Stimulated activated CD4-positive, alpha-beta T cell treated with anti-CD3 and anti-CD28 coated beads, Interleukin-2, amount 100 ng/mL, for 4 hours (primary cell): ENCODE data around the gene ECT2.
"Not testable (repeated sequence)": the region's sequence is repeated elsewhere in the genome, so short reads cannot be mapped to it uniquely, and the experiment has no call there.

Source experiments
- DNase-seq: peaks from one replicate; pipeline ENCODE4 v3.0.0-alpha.2; 2020; ENCODE audit warnings: low read depth

The ECT2 gene

GRCh38 chr3:172814738-172815137, 64.2 kb downstream of the ECT2 start:
- no peak for DNase-seq

GRCh38 chr3:172815857-172816256, 65.3 kb downstream of the ECT2 start:
- DNase-seq: no peak

GRCh38 chr3:172816281-172816680, 65.8 kb downstream of the ECT2 start:
- DNase-seq: no peak

- no peak for DNase-seq
These were observed 66.4 kb downstream of the ECT2 start for GRCh38 chr3:172816968-172817367.

- DNase-seq: no peak
These were observed 70.0 kb downstream of the ECT2 start for GRCh38 chr3:172820492-172820891.

- no peak for DNase-seq
These were observed 73.7 kb downstream of the ECT2 start for GRCh38 chr3:172824229-172824628.

- not testable (repeated sequence) for DNase-seq
These were observed 76.7 kb downstream of the ECT2 start for GRCh38 chr3:172827231-172827630.

GRCh38 chr3:172832983-172833382, 82.5 kb downstream of the ECT2 start:
- no peak for DNase-seq

- no peak for DNase-seq
These were observed 86.0 kb downstream of the ECT2 start for GRCh38 chr3:172836390-172836997.

GRCh38 chr3:172839679-172840078, 89.2 kb downstream of the ECT2 start:
- DNase-seq: no peak

GRCh38 chr3:172840463-172840862, 89.9 kb downstream of the ECT2 start:
- DNase-seq: no peak

GRCh38 chr3:172840913-172841312, 90.4 kb downstream of the ECT2 start:
- no peak for DNase-seq

- no peak for DNase-seq
These were observed 93.9 kb downstream of the ECT2 start for GRCh38 chr3:172844428-172844827.

GRCh38 chr3:172846103-172846561, 95.6 kb downstream of the ECT2 start:
- no peak for DNase-seq

- DNase-seq: no peak
These were observed 96.2 kb downstream of the ECT2 start for GRCh38 chr3:172846706-172847105.

GRCh38 chr3:172847292-172847691, 96.8 kb downstream of the ECT2 start:
- DNase-seq: no peak

- DNase-seq: no peak
These were observed 98.4 kb downstream of the ECT2 start for GRCh38 chr3:172848910-172849309.

- DNase-seq: no peak
These were observed 102.5 kb downstream of the ECT2 start for GRCh38 chr3:172853005-172853404.

GRCh38 chr3:172853921-172854666, 103.6 kb downstream of the ECT2 start:
- DNase-seq: no peak

GRCh38 chr3:172855037-172855436, 104.5 kb downstream of the ECT2 start:
- no peak for DNase-seq

GRCh38 chr3:172856795-172857742, 106.5 kb downstream of the ECT2 start:
- no peak for DNase-seq

- no peak for DNase-seq
These were observed 108.5 kb downstream of the ECT2 start for GRCh38 chr3:172859041-172859440.
